RPMI8226 (cell line): ENCODE results near the gene FLVCR2.
A peak's percentile ranks its signal among the peaks of the same experiment; 100 is the strongest.

Experiments used
- DNase-seq: peaks from one replicate; pipeline ENCODE4 v3.0.0-alpha.2; 2015

Gene FLVCR2

GRCh38 chr14:75558440-75558839 lies 20.0 kb upstream of the FLVCR2 start:
- no peak for DNase-seq

DNA sequence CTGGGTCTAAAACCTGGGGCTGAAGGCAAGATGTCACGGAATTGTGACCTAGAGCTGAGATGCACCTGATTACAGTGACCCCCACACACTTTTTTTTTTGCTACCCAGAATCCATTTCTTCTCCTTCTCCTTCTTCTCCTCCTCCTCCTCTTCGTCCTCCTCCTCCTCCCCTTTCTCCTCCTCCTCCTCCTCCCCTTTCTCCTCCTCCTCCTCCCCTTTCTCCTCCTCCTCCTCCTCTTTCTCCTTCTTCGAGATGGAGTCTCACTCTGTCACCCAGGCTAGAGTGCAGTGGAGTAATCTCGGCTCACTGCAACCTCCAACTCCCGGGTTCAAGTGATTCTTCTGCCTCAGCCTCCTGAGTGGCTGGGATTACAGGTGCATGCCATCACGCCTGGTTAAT lies 19.4 kb upstream of the FLVCR2 start:
- DNase-seq: no peak

DNA sequence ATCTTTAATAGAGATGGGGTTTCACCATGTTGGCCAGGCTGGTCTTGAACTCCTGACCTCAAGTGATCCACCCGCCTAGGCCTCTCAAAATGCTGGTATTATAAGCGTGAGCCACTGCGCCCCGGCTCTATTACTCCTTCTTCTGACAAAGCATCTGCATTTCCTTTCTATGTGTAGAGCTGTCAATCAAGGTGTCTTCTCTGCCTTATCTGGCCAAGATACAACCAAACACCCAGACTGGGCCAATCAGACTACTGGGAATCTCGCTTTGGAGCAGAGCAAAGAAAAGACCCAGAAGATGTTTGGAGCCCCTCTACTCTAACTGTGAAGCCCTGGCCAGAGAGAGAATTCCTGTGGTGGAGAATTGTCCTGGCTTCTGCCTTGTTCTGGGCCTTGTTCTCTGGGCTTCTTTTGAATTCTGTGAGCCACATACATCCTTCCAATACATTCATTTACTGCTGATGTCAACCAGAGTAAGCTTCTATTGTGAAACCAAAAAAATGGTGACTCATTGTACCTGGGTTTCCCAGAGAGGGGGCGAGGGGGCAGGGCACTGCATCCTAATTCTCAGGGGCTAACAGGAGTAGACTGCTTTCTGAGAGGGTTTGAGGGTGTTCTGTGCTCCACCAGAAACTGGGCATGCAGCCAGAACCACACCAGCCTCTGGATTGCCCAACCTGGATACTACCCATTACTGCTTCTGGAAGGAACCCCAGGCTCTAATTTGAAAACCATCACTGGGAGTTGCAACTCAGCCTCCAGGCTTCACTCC lies 18.8 kb upstream of the FLVCR2 start:
- peak; percentile 18 for DNase-seq

DNA sequence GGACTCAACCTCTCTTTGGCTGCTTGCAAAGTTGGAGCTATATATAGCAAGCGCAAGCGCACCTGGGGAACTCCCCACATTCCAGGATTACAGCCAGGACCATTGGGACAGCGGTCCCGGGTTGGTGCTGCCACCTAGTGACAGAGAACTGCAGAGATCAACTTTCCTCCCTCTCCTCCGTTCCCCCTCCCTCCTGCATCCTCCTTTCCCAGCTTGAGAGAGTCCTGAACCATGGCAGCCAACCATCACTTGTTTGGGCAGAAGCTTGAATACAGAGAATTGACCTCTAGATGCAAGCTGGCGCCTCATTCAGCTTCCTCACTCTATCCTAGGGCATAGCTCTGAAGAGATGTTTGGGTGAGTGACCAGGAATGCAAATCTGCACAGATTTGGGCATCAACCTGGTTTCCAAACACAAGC lies 17.4 kb upstream of the FLVCR2 start:
- DNase-seq: peak; percentile 38

DNA sequence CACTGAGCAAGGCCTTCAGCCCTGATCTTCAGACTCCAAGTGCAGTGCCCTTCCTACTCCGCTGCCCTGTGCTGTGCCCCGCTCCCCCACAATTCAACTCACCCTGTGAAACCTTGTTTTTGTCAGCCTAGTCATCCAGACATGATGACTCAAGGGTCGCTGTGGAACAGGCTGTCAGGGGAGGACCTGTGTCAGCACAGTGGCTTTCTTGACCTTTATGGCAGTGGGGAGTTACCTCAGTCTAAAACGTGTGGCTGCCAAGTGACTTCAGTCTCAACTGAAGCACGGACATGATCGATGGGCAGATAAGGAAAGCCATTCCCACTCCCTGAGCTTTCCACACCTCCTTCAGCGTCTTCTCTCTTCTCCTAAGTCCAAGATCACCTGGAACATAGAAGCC lies 16.3 kb upstream of the FLVCR2 start:
- no peak for DNase-seq

DNA sequence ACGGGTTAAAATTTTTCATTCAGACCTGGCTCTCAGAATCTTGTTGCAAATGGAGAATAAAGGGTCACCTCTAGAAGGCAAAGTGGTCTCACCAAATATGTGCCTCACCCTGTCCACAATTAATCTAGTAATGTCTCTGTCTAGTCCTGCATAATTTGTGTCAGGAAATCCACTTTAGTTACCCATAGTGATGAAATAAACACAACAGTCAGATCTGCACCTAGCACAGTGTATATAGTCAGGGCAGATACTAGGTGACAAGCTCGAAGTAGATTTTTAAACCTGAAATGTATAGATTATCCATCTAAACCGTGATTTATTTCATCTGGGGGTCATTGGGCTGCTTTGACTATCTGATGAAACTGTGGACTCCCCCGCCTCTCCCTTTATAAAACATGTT lies 15.9 kb upstream of the FLVCR2 start:
- DNase-seq: no peak

DNA sequence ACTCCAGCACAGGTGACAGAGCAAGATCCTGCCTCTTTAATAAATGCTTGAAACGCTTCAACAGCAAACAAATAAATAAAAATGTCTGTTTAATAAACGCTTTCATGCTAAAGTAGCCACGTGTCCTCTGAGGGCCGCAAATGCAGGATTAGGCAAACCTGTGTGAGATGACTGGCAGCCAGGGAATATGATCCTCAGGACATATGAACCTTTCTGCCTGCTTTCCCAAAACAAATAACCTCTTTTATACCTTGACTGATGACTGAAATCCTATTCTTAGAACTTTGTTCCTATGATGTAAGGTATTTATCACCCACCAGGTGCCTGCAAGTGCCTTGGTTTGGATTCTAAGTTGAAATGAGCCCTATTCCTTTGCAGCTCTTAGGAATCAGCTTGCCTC lies 14.5 kb upstream of the FLVCR2 start:
- DNase-seq: no peak

- DNase-seq: no peak
These were observed 13.4 kb upstream of the FLVCR2 start for GRCh38 chr14:75565056-75565455.

DNA sequence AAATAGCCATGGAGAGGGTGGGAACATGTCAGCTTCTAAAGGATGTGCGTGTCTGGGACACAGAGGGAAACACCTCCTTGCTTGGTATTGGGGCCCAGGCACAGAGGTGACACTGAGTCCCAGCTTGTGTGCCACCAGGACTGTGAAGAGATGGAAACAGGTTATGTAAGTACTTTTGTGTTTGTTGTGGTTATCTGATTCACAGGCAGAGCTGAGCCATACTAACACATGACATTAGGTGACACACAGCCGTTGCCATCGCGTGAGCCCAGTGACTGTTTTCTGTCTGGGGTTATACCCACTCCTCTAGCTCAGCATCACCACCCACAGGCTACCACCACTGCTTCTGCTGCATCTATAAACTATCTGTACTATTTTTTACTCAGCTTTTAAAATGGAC lies 12.1 kb upstream of the FLVCR2 start:
- no peak for DNase-seq

DNA sequence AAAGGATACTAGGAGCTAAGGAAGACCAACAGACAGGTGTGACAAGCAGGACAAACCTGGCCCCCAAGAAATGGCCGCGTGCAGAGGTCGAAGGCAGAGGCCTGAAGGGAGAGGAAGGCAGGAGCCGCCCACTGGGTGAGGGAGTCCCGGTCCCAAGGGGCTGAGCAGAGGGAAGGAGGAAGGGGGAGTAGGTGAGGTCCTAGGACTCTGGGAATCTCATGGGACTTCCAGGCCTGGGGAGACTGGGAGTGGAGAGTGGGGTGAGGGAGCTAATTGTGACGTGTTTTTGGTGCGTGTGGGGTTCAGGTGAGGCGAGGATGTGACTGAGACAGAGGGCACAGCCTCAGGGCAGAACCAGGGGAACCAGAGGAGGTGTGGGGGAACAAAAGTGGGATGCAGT lies 11.7 kb upstream of the FLVCR2 start:
- no peak for DNase-seq

DNA sequence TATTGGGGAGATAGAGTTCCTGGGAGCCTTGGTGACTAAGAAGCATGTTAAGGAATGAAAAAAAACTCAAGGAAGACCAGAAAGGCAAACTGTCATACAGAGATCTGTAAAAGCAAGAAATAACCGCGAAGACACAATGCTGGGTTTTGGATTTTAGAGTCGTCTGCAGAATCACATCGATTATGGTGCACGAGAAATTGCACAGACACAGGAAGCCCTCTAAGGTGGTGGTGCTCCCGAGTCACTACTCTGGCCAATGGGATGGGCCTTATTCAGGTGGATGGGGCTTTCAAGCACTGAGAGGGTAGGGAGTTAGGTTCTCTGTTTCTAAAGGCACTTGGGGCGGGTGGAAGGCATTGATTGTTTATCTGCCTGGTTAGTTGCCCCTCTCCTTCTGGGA lies 10.3 kb upstream of the FLVCR2 start:
- no peak for DNase-seq

DNA sequence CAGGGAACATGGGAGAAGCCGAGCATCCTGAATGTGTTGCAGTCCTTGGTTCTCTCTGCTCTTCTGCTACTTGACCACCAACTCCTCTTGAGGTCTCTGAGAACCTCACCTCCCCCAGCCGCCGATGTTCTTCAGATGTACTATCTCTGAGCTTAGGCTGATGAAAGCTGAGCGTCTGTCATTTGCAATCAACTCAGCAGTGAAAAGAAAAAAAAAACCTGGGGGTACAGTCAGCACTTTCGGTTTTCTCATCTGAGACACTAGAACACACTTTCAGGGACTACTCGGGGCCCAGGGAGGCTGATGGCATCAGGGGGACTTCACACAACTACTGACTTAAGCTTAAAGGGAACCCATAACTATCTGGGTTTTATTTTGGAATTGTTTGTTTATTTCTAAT lies 9.6 kb upstream of the FLVCR2 start:
- peak; percentile 50 for DNase-seq

DNA sequence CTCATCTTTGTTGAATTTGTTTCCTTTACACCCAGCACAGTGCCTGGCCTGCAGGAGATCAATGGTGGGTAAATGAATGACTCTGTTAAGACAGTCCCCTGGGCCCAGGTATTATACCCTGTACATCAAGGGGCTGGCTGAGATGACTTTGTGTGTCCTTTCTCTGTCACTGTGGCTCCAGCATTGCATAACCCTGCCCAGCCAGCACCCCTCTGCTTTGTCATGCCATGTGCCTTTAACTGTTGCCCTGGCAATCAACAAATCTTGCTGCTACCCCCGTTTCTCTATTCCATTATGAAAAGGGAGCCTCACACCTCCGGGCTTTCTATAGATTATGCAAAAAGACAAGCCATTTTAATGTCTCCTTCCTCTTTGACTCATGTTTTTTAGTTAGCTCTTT lies 7.6 kb upstream of the FLVCR2 start:
- DNase-seq: no peak

- no peak for DNase-seq
These were observed 6.3 kb upstream of the FLVCR2 start for GRCh38 chr14:75572104-75572503.

- DNase-seq: no peak
These were observed 1.3 kb upstream of the FLVCR2 start for GRCh38 chr14:75577090-75577489.

DNA sequence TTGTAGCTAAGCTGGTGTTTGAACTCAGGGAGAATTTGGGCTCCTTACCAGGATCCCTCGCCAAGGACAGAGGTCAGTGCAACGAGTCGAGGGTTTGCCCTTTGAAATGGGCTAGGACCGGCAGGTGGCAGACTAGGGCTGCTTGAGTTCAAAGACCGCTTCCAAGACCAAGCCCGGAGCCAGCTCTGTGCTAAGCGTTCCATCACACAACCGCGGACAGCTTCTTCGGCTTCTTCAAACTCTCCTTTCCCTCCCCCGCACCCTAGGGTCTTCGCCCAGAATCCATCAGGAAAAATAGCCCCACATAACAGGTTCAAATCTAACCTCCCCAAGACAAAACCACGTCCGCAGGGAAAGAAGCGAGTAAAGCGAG lies 705 bp upstream of the FLVCR2 start:
- DNase-seq: peak; percentile 74

- DNase-seq: no peak
These were observed 442 bp downstream of the FLVCR2 start for GRCh38 chr14:75578786-75579337.

DNA sequence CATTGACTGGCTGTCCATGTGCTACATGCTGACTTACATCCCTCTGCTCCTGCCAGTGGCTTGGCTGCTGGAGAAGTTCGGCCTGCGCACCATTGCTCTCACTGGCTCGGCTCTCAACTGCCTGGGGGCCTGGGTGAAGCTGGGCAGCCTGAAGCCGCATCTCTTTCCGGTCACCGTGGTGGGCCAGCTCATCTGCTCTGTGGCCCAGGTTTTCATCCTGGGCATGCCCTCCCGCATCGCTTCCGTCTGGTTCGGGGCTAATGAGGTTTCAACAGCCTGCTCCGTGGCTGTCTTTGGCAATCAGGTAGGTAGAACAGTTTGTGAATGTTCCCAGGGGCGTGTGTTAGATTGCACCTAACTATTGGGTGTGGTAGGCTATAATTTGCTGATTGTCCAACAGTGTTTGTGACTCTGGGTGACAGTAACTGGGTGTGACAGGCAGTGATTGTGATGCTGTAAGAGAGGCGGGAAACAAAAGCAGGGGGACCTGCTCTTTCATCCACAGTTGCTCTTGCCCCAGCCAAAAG lies 981 bp downstream of the FLVCR2 start:
- DNase-seq: no peak

- no peak for DNase-seq
These were observed 1.5 kb downstream of the FLVCR2 start for GRCh38 chr14:75579882-75580281.

DNA sequence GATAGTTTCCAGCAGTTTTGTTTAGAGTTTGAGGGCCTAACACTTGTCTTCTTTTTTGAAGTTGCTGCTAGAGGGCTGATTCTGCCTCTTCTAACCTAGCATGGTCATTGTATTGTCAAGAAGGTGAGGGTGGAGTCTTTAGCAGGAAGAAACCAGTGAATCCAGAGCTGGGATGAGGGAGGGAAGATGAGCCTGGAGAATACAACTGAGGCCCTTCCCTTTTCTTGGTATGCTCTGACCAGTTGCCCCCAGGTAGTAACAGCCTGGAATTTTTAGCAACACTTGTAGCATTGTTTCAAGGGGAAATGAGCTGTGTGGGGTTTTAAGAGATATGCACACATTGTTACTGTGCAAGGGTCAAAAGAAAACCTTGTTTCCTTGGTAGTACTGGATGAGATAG lies 9.0 kb downstream of the FLVCR2 start:
- no peak for DNase-seq

DNA sequence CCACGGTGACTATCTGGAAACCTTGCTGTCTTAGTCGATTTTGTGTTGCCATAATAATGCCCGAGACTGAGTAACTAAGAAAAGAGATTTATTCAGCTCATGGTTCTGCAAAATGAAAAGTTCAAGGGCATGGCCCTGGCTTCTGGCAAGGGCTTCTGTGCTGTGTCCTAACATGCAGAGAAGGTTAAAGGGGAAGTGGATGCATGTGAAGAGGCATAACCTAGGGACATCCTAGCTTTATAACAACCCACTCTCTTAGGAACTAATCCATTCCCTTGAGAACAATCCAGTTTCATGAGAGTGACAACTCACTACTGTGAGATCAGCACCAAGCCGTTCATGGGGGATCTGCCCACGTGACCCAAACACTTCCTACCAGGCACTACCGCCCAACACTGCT lies 11.5 kb downstream of the FLVCR2 start:
- no peak for DNase-seq

DNA sequence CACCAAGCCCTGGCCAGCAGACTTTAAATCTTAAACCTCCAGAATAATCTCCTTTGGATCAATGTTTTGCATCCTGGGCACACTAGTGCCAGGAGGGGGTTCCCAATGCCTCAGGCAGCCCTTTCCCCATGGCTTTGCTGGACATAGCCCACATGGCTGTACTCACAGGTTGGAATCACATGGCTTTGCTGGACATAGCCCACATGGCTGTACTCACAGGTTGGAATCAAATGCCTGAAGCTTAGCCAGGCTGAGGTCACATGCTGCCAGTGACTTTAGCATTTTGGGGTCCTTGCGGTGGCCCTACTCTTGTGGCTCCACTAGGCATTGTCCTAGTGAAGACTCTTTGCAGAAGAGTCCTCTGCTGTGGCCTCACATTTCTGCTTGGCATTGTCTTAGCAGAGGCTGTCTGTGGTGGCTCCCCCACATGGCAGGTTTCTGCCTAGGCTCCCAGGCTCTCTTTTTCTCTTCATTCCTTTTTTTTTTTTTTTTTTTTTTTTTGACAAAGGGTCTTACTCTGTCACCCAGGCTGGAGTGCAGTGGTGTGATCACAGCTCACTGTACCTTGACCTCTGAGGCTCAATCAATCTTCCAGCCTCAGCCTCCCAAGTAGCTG lies 13.0 kb downstream of the FLVCR2 start:
- no peak for DNase-seq

GRCh38 chr14:75591987-75592575 lies 13.7 kb downstream of the FLVCR2 start:
- DNase-seq: no peak

DNA sequence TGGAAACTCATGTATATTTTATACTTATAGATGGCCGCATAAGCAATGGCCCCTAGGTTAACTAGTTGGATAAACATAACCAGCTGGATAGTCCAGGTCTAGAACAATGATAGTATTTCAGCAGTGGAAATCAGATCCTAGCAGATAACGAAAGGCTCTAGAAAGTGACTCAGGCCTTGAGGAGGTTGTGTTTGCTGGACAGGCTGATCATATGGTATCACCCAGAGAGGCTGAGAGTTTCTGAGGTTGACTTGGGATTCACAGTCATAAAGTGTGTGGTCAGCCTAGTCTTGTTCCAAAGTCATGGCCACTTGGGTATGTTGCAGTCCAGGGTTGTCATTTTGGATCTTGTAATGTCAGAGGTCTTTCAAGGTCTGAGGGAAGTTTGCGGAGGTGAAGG lies 16.8 kb downstream of the FLVCR2 start:
- DNase-seq: no peak
